ENCODE data around the gene SKI.

Gene SKI

DNA sequence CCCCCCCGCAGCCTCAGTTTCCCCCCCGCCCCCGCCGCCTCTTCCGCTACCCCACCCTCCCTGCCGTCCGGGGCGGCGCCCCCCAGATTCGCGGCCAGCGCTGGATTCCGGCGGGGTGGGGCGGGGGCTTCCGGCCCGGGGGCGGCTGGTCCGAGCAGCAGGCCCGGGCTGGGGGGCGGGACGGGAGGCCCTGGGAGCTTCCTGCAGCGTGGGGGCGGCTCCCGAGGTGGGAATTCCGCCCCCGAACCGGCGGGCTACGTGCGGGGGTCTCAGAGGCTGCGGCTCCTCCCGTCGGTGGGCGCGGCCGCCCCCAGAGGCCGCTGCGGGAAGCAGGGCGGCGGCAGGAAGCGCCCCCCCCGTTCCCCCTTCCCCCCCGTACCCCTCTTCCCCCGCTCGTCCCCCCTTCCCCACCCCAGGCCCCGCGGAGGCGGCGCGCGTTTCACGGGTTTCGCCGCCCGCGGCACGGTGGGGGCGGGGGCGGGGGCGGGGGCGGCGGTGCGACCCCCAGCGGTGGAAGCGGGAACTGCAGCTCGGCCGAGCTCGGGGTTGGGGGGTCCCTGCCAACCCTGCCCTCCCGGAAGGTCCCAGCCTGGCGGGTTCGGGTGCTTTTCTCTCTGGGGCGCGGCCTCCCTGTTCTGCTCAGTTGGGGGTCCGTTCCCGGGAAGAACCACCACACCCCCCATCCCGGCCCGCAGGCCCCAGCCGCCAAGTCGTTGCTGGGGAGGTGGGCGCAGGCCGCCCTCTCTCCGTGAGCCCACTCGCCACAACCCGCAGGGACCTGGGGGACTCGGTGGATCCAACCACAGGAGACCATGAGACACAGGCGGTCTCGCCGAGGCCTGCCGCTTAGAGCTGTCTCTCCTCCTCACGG is 86.9 kb downstream of the SKI start:
- no peaks in the 10 kb centered on the region for H3K27me3 ChIP-seq (replicated peaks; ENCODE audit: control insufficient read depth, insufficient read depth, low read length, poor library complexity, severe bottlenecking)
- DNase-seq = peak; percentile 44 to 56 (median 47)
- no peaks in the 10 kb centered on the region for H3K36me3 ChIP-seq (ENCODE audit: control insufficient read depth, insufficient read depth, low read length)
- peaks cover 37% of the 10 kb centered on the region for H3K4me1 ChIP-seq (ENCODE audit: control insufficient read depth, insufficient read depth, low read length, poor library complexity, severe bottlenecking)
- peak overlapping the region; percentile 44 for H3K4me3 ChIP-seq (ENCODE audit: insufficient read depth, low read depth, low read length, poor library complexity, severe bottlenecking)
- no peaks in the 10 kb centered on the region for H3K9me3 ChIP-seq (ENCODE audit: control insufficient read depth, low read length)
- H3K27ac ChIP-seq (ENCODE audit: insufficient read depth, low read length, poor library complexity, severe bottlenecking) = peak overlapping the region; percentile 53

DNA sequence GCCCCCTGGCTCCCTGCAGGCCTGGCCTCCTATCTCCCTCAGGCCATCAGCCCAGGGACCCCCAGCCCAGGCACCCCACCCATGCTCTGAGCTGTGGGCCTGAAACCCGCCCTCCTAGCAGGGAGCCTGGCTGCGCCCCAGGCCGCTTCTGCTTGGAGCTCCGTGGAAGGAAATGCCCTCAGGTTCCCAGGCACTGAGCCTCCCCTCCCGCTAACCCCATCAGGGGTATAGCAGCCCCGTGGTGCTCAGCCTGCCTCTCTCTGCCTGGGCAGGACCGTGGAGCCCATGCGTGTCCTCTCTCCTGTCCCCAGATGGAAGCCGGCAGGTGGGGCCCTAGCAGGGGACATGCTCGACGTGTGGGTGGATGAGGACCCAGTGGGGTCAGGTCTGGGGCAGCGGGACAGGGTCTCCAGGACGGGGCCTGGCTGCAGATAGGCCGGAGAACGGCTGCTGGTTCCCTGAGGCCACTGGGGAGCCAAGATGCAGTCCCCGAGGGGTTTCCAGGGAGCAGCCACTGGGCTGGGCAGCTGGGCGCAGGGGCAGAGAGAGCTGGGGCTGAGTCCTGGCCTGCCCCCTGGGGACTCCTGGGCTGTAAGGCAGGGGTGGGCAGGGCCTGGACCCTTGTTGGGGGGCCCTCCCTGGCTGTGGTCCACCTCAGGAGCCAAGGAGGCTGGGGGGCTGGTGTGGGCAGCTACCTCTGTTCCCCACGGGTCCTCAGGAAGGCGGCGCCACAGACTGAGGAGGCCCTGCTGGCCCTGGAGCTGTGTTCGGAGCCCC is 87.7 kb downstream of the SKI start:
- Histone ChIP-seq H3K4me1 (ENCODE audit: control insufficient read depth, insufficient read depth, low read length, poor library complexity, severe bottlenecking) (peaks cover 37% of the 10 kb centered on the region), H3K36me3 (ENCODE audit: control insufficient read depth, insufficient read depth, low read length) (no peaks in the 10 kb centered on the region), H3K27me3 (replicated peaks; ENCODE audit: control insufficient read depth, insufficient read depth, low read length, poor library complexity, severe bottlenecking) (no peaks in the 10 kb centered on the region), H3K9me3 (ENCODE audit: control insufficient read depth, low read length) (no peaks in the 10 kb centered on the region), H3K4me3 (ENCODE audit: insufficient read depth, low read depth, low read length, poor library complexity, severe bottlenecking) (peak overlapping the region; percentile 44), H3K27ac (ENCODE audit: insufficient read depth, low read length, poor library complexity, severe bottlenecking) (peak overlapping the region; percentile 48)
- no peak for DNase-seq

DNA sequence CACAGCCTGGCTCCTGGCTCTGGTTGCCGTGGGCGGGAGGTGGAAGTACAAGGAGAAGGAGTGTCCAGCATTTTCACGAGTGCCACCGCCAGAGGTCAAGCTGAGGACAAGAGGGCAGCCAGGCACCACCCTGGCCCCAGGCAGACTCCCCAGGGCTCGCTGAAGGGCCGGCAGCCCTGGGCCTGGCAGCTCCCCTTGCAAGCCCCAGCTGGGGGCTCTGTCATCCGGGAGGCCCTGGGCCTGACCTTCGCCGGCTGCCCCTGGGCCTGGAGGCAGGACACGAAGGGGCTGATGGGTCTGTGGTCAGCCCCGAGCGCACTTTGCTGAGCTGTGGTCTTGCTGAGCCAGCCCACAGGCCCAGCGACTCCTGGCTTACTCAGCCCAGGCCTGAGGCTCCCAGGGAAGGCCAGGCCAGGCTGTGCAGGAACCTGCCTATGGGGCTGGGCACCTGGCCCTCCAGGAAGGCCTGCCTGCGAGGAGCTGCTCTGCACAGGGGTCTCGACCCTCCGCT is 88.4 kb downstream of the SKI start:
- H3K4me1 ChIP-seq (ENCODE audit: control insufficient read depth, insufficient read depth, low read length, poor library complexity, severe bottlenecking) = peaks cover 37% of the 10 kb centered on the region
- no peak for DNase-seq
- no peak overlapping the region for H3K4me3 ChIP-seq (ENCODE audit: insufficient read depth, low read depth, low read length, poor library complexity, severe bottlenecking)
- H3K36me3 ChIP-seq (ENCODE audit: control insufficient read depth, insufficient read depth, low read length) = no peaks in the 10 kb centered on the region
- H3K27me3 ChIP-seq (replicated peaks; ENCODE audit: control insufficient read depth, insufficient read depth, low read length, poor library complexity, severe bottlenecking) = no peaks in the 10 kb centered on the region
- no peaks in the 10 kb centered on the region for H3K9me3 ChIP-seq (ENCODE audit: control insufficient read depth, low read length)
- H3K27ac ChIP-seq (ENCODE audit: insufficient read depth, low read length, poor library complexity, severe bottlenecking) = no peak overlapping the region

DNA sequence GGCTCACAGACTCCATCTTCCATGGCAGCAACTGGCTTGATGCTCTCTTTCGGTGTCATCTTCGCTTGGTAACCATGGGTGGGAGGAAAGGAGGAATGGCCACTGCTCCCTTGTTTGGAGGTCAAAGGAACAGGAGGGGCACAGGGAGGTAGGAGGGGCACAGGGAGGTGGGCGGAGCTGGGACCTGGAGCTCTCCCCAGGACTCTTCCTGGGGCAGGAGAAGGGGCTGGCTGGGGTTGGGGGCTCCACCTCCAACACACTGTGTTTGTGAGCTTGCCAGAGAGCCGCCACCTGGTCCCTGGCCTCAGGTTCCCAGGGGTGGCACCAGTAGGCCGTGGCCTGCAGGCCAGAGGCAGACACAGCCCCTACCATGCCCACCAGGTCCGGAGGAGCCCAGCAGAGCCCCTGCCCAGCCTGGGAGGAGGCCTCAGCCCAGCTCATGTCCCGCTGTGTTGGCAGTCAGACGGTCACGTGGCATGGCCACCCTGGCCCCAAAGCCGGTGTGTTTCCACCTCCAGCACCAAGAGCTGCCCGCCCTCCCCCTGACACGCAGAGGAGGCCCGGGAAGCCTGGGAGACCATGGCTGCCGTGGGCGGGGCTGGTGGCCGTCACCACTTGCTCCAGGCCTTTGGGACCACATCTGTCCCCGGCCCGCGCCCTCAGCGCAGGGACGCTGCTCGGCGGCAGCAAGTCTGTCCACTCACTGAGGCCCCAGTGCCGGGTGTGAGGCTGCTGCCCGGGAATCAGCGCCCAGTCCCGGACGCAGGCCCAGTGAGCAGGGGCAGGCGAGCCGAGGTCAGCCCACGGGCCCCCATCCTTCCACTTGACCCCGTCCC is 89.3 kb downstream of the SKI start:
- DNase-seq = no peak
- Histone ChIP-seq H3K9me3 (ENCODE audit: control insufficient read depth, low read length) (no peaks in the 10 kb centered on the region), H3K4me3 (ENCODE audit: insufficient read depth, low read depth, low read length, poor library complexity, severe bottlenecking) (no peak overlapping the region), H3K27ac (ENCODE audit: insufficient read depth, low read length, poor library complexity, severe bottlenecking) (no peak overlapping the region), H3K36me3 (ENCODE audit: control insufficient read depth, insufficient read depth, low read length) (no peaks in the 10 kb centered on the region), H3K4me1 (ENCODE audit: control insufficient read depth, insufficient read depth, low read length, poor library complexity, severe bottlenecking) (peaks cover 31% of the 10 kb centered on the region), H3K27me3 (replicated peaks; ENCODE audit: control insufficient read depth, insufficient read depth, low read length, poor library complexity, severe bottlenecking) (no peaks in the 10 kb centered on the region)

DNA sequence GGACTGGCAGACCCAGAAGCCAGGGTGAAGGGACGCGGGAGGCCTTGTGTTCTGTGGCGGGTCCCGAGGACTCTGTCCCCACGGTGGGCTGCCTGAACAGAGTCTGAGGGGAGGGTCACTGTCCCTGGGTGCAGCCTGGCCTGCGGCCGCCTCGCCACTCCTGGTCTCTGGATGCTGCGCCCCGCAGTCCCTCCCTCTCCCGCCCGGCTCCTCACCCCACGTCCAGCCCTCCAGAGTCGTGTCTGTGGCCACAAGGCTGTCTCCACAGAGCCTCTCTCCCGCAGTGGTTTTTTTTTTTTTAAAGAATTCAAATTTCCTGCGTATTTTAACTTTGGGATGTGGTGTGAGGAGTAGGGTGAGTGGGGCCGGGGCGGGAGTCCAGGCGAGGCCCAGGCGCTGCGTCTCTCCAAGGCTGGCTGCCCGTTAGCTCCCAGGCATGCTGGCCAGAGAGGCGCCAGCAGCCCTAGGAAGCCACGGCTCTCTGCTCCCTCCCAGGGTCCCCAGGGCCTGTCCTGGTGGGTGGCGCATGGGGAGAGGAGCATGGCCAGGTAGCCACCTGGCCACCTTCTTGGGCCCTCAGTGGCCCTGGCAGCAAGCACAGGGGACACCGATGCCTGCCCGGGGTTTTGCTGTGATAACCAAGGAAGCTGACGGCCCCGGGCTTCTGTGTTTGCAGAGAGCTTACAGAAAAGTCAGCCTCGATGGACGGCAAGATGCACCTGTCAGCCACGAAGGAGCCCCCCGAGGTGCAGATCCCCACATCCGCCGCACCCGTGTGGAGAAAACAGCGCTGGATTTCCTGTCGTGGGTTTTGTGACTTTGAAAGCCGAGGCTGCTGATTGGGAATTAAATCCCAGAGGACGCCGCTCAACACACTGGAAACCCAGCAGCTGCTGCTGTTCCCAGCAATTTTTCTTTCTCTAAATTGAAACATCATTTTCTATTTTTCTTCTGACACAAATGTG is 90.5 kb downstream of the SKI start:
- H3K36me3 ChIP-seq (ENCODE audit: control insufficient read depth, insufficient read depth, low read length) = no peaks in the 10 kb centered on the region
- H3K27me3 ChIP-seq (replicated peaks; ENCODE audit: control insufficient read depth, insufficient read depth, low read length, poor library complexity, severe bottlenecking) = no peaks in the 10 kb centered on the region
- H3K4me3 ChIP-seq (ENCODE audit: insufficient read depth, low read depth, low read length, poor library complexity, severe bottlenecking) = no peak overlapping the region
- DNase-seq = no peak
- H3K4me1 ChIP-seq (ENCODE audit: control insufficient read depth, insufficient read depth, low read length, poor library complexity, severe bottlenecking) = peaks cover 20% of the 10 kb centered on the region
- no peaks in the 10 kb centered on the region for H3K9me3 ChIP-seq (ENCODE audit: control insufficient read depth, low read length)
- H3K27ac ChIP-seq (ENCODE audit: insufficient read depth, low read length, poor library complexity, severe bottlenecking) = no peak overlapping the region

DNA sequence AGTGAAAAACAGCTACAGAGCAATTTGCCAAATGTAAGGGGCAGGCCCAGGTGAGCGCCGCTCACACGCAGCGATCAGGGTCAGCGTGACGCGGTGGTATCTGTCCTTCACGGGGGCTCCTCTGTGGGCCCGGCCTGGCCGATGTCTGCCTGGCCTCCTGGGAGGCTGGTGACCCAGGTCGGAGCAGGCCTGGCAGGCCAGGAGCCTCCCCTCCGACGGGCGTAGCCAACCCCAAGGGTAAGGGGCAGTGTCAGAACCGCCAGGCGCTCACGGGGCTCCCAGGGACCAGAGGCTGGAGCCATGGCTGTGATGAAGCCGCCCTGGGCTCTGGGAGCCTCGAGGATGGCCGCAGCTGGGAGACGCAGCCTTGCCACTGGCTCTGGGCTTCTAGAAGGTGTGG is 91.2 kb downstream of the SKI start:
- DNase-seq = no peak
- H3K27me3 ChIP-seq (replicated peaks; ENCODE audit: control insufficient read depth, insufficient read depth, low read length, poor library complexity, severe bottlenecking) = no peaks in the 10 kb centered on the region
- no peak overlapping the region for H3K4me3 ChIP-seq (ENCODE audit: insufficient read depth, low read depth, low read length, poor library complexity, severe bottlenecking)
- H3K9me3 ChIP-seq (ENCODE audit: control insufficient read depth, low read length) = no peaks in the 10 kb centered on the region
- H3K36me3 ChIP-seq (ENCODE audit: control insufficient read depth, insufficient read depth, low read length) = no peaks in the 10 kb centered on the region
- peaks cover 13% of the 10 kb centered on the region for H3K4me1 ChIP-seq (ENCODE audit: control insufficient read depth, insufficient read depth, low read length, poor library complexity, severe bottlenecking)
- no peak overlapping the region for H3K27ac ChIP-seq (ENCODE audit: insufficient read depth, low read length, poor library complexity, severe bottlenecking)

DNA sequence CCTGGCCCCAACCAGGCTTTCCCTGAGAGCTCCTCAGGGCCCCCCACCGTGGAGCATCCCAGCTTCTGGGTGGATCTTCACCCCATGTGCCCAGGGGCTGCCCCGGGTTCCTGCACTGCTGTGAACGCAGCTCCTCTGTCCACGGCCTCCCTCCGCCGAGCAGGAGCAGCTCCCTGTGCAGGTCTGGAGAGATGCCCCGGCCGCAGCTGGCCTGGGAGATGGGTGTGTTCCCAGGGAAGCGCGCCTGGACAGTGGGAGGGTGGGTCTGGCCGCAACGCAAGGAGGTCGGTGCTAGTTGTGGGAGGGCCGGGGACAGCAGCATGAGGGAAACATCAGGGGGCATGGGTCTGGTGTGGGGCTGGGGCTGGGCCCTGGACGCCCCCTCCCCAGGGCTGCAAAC is 91.9 kb downstream of the SKI start:
- no peak overlapping the region for H3K27ac ChIP-seq (ENCODE audit: insufficient read depth, low read length, poor library complexity, severe bottlenecking)
- DNase-seq = no peak
- H3K9me3 ChIP-seq (ENCODE audit: control insufficient read depth, low read length) = no peaks in the 10 kb centered on the region
- no peak overlapping the region for H3K4me3 ChIP-seq (ENCODE audit: insufficient read depth, low read depth, low read length, poor library complexity, severe bottlenecking)
- H3K4me1 ChIP-seq (ENCODE audit: control insufficient read depth, insufficient read depth, low read length, poor library complexity, severe bottlenecking) = peaks cover 10% of the 10 kb centered on the region
- H3K27me3 ChIP-seq (replicated peaks; ENCODE audit: control insufficient read depth, insufficient read depth, low read length, poor library complexity, severe bottlenecking) = no peaks in the 10 kb centered on the region
- H3K36me3 ChIP-seq (ENCODE audit: control insufficient read depth, insufficient read depth, low read length) = no peaks in the 10 kb centered on the region

DNA sequence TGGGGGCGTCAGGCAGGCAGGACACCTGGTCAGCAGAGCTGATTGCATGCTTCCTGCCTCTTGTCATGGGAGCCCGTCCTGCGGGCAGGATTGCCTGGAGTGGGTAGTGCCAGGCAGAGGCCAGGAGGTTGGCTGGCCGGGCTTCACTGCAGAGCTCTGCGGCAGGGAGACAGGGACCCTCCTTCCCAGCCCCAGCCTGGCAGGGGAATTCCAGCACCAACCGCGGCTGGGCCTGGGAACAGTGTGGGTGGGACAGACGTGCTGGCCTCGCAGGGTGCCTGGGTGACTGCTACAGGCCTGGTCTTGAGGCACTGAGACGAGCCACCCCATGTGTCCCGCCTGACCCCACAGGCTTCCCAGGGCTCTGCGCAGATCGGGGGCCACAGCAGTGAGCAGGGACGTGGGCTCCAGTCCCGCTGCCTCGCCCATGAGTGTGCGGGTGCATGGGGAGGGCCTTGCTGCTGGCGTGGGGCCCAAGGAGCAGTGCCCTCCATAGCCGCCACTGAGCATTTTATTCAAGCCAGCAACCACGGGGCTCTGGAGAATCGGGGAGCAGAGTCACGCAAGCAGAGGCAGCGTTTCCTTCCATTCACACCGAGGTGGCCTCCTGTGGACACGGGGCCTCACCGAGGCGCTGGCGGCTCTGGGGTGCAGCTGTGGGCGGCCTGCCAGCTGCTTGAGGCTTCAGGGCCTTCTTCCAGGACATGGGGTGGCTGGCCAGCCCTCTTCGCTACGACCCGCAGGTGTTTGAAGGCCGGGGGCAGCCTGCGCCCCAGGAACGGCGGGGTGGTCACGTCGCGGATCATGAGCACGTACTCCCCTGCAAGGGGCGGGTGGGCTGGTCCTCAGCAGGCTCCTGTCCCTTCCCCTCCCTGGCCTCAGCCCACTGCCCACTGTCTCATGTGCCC is 92.9 kb downstream of the SKI start:
- H3K9me3 ChIP-seq (ENCODE audit: control insufficient read depth, low read length) = no peaks in the 10 kb centered on the region
- H3K4me1 ChIP-seq (ENCODE audit: control insufficient read depth, insufficient read depth, low read length, poor library complexity, severe bottlenecking) = peaks cover 3% of the 10 kb centered on the region
- DNase-seq = no peak
- H3K36me3 ChIP-seq (ENCODE audit: control insufficient read depth, insufficient read depth, low read length) = no peaks in the 10 kb centered on the region
- H3K27me3 ChIP-seq (replicated peaks; ENCODE audit: control insufficient read depth, insufficient read depth, low read length, poor library complexity, severe bottlenecking) = no peaks in the 10 kb centered on the region
- no peak overlapping the region for H3K27ac ChIP-seq (ENCODE audit: insufficient read depth, low read length, poor library complexity, severe bottlenecking)
- H3K4me3 ChIP-seq (ENCODE audit: insufficient read depth, low read depth, low read length, poor library complexity, severe bottlenecking) = no peak overlapping the region
